OCI-LY3 (cell line): ENCODE measurements around the gene OPCML.

Experiments used
- EZH2phosphoT487 ChIP-seq: fragments of 200-600 bp; shearing (Covaris generic); IDR thresholded peaks from 2 replicates; pipeline ENCODE4 v1.6.1; 2018; ENCODE audit warnings: antibody characterized with exemption, mixed run types, low read depth
- TF ChIP-seq, protein P1 (sequence below): fragments of 200-600, 300-600 bp; sonication (generic); IDR thresholded peaks from 2 replicates; pipeline ENCODE4 v1.5.1; 2014; ENCODE audit warnings: antibody characterized with exemption, low read length, low read depth

DNA sequence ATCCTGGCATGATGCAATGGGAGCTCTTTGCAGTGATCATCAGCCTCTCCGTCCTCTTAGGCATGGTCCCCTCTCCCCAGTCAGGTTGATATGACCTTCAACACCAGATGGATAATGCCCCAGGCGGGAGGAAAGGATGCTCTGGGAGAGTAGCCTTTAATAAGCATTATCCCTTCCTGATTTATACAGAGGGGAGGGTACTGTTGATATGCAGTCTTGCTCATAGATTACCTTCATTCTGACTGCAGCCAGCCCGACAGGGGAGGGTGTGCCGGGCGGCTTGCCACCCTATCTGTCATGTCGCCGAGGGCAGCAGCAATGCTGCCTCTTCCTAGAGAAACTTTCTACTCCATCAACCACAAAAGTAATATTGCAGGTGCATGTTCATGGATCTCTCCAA is 497.4 kb downstream of the OPCML start:
- TF ChIP-seq, protein P1, sequence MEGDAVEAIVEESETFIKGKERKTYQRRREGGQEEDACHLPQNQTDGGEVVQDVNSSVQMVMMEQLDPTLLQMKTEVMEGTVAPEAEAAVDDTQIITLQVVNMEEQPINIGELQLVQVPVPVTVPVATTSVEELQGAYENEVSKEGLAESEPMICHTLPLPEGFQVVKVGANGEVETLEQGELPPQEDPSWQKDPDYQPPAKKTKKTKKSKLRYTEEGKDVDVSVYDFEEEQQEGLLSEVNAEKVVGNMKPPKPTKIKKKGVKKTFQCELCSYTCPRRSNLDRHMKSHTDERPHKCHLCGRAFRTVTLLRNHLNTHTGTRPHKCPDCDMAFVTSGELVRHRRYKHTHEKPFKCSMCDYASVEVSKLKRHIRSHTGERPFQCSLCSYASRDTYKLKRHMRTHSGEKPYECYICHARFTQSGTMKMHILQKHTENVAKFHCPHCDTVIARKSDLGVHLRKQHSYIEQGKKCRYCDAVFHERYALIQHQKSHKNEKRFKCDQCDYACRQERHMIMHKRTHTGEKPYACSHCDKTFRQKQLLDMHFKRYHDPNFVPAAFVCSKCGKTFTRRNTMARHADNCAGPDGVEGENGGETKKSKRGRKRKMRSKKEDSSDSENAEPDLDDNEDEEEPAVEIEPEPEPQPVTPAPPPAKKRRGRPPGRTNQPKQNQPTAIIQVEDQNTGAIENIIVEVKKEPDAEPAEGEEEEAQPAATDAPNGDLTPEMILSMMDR: no peak
- TF ChIP-seq EZH2phosphoT487: no peak
